ENCODE measurements around the gene GALNTL6.
A peak's percentile ranks its signal among the peaks of the same experiment; 100 is the strongest.
"Not testable (repeated sequence)": the region's sequence is repeated elsewhere in the genome, so short reads cannot be mapped to it uniquely, and the experiment has no call there.

GALNTL6 gene

GRCh38 chr4:172953896-172954568, 1140.8 kb downstream of the GALNTL6 start:
- no peak for DNase-seq
- no peak overlapping the region for H3K4me3 Mint-ChIP-seq
- no peaks in the 10 kb centered on the region for H3K9me3 Mint-ChIP-seq
- no peak overlapping the region for H3K27ac Mint-ChIP-seq
- H3K27me3 Mint-ChIP-seq, result peaks cover 8% of the 10 kb centered on the region
- H3K4me1 Mint-ChIP-seq, result no peaks in the 10 kb centered on the region
- no peak for ATAC-seq

- not testable (repeated sequence) for DNase-seq, H3K27ac Mint-ChIP-seq, H3K9me3 Mint-ChIP-seq, H3K4me1 Mint-ChIP-seq, ATAC-seq, H3K4me3 Mint-ChIP-seq
- peaks cover 15% of the 10 kb centered on the region for H3K27me3 Mint-ChIP-seq
These were observed 1143.1 kb downstream of the GALNTL6 start for GRCh38 chr4:172956340-172956739.

DNA sequence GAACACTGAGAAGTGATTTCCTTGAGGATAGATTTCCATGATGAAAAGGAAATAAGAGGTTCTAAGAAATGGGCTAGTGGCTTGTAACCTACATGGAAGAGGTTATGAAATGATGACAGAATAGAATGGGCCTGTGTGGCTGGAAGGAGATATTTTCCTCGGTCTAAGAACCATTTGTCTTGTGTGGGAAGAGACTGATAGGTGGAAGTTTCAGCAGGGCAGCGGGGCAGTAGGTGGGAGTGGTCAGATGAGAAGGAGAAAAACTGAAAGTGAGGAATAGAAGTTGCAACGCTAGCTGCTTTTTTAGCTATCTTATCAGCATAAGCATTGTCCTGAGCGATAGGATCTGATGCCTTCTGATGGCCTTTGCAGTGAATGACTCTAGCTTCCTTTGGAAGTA, 1144.0 kb downstream of the GALNTL6 start:
- H3K4me3 Mint-ChIP-seq, result no peak overlapping the region
- no peaks in the 10 kb centered on the region for H3K4me1 Mint-ChIP-seq
- H3K27ac Mint-ChIP-seq, result no peak overlapping the region
- ATAC-seq, result no peak
- DNase-seq, result no peak
- no peaks in the 10 kb centered on the region for H3K9me3 Mint-ChIP-seq
- peaks cover 21% of the 10 kb centered on the region for H3K27me3 Mint-ChIP-seq

DNA sequence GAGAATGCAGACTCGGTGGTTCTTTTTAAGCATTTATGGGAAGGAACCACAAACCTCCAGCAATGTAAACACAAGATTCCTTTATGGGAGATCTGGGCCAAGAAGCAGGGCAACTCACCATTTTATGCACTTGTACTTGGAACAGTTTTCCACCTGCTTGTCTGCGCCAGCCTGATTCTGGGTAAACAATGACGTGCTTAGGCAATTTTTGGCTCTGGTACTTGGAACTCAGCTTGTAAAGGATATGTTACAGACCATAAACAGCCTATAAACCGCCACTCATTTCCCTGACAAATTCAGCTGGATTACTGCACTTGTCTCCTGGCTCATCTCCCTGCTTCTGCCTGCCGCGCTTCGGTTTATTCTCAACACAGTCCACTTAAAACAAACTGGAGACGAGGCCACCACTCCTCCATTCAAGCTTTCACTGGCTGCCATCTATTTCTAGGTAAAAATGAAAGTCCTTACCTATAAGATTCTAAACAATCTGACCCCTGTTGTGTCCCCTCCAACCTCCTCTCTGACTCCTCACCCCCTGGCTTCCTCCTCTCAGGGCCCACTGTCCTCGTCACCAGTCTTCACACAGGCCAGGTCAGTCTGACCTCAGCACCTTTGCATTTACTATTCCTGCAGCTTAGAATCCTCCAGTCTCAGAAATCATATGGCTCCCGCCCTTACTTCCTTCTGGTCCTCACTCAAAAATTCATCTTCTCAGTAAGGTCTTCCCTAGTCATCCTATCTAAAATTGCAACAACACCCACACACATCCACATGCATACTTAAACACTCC, 1149.6 kb downstream of the GALNTL6 start:
- H3K27ac Mint-ChIP-seq, result no peak overlapping the region
- no peaks in the 10 kb centered on the region for H3K4me1 Mint-ChIP-seq
- ATAC-seq (no peak), DNase-seq (no peak)
- peaks cover 31% of the 10 kb centered on the region for H3K27me3 Mint-ChIP-seq
- peaks cover 0 to 2% of the 10 kb centered on the region in 2 donors for H3K9me3 Mint-ChIP-seq
- H3K4me3 Mint-ChIP-seq, result no peak overlapping the region

DNA sequence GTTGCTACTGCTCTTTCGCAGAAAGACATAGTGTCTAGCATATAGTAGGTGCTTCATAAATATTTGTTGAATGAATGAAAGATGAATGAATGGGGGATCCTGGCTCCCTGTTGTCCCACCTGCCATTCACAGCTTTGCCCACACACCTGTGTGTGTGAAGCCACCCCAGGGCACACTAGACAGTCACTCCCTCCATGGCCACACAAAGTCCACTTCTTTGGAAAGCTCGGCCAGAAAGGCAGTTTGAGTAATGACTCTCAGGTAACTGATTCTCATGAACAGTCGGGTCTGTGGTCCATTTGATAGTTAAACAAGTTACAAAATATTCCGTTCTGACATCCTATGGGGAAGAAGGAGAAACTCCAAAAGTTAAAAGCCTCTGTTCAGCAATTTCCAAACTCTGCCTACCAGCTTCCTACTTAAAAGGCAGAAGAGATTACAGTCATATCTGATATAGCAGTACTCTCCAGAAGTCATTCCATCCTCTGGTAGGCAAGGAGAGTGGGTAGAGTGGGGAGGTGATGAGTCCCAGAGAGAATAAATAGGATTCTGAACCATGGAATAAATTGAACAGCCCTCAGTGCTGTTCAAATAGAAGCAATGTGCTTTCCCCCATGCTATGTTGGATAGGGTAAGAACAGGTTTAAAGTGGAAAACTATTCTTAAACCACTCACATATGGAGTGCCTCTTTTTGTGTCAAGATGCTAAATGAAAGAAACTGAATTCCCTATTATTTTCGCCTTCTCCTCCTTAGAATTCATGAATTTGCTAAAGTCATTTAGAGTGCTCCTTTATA, 1150.5 kb downstream of the GALNTL6 start:
- H3K27me3 Mint-ChIP-seq, result peaks cover 31% of the 10 kb centered on the region
- DNase-seq (no peak), ATAC-seq (no peak)
- no peak overlapping the region for H3K4me3 Mint-ChIP-seq
- H3K4me1 Mint-ChIP-seq, result no peaks in the 10 kb centered on the region
- H3K9me3 Mint-ChIP-seq, result peaks cover 0 to 11% of the 10 kb centered on the region in 2 donors
- no peak overlapping the region for H3K27ac Mint-ChIP-seq

- not testable (repeated sequence) for DNase-seq, H3K4me1 Mint-ChIP-seq, H3K27me3 Mint-ChIP-seq, ATAC-seq, H3K27ac Mint-ChIP-seq, H3K4me3 Mint-ChIP-seq
- H3K9me3 Mint-ChIP-seq, result peaks cover 10 to 26% of the 10 kb centered on the region in 2 donors
These were observed 1157.0 kb downstream of the GALNTL6 start for GRCh38 chr4:172970189-172970588.

GRCh38 chr4:172974586-172974985, 1161.4 kb downstream of the GALNTL6 start:
- H3K27me3 Mint-ChIP-seq, result no peaks in the 10 kb centered on the region
- peak; percentile 39 for ATAC-seq
- no peaks in the 10 kb centered on the region for H3K4me1 Mint-ChIP-seq
- peaks cover 8 to 10% of the 10 kb centered on the region in 2 donors for H3K9me3 Mint-ChIP-seq
- H3K4me3 Mint-ChIP-seq, result no peak overlapping the region
- DNase-seq, result no peak
- no peak overlapping the region for H3K27ac Mint-ChIP-seq

- no peak overlapping the region for H3K4me3 Mint-ChIP-seq
- H3K9me3 Mint-ChIP-seq, result peaks cover 0 to under 1% of the 10 kb centered on the region in 2 donors
- H3K4me1 Mint-ChIP-seq, result no peaks in the 10 kb centered on the region
- H3K27ac Mint-ChIP-seq, result no peak overlapping the region
- DNase-seq (no peak), ATAC-seq (no peak)
- no peaks in the 10 kb centered on the region for H3K27me3 Mint-ChIP-seq
These were observed 1162.5 kb downstream of the GALNTL6 start for GRCh38 chr4:172975651-172976229.

DNA sequence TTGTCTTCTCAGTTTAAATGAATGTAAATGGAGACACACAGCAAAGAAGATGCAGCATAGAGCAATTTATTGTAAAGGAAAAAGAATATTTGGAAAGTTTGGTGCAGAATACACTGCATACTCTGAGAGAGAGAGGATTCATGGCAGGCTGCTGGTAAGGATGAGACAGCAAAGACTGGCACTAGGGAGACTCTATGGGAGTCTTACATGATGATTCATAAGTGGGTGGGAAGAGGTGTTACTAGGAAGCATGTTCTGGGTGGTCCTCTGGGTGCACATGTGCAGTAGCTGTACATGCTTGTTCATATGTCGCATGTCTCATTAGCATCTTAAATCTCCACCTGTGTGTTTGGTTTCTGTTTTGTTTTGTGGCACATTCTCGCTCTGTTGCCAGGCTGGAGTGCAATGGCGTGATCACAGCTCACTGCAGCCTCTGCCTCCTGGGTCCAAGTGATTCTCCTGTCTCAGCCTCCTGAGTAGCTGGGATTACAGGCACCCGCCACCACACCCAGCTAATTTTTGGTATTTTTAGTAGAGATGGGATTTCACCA, 1164.4 kb downstream of the GALNTL6 start:
- H3K27ac Mint-ChIP-seq, H3K9me3 Mint-ChIP-seq, H3K27me3 Mint-ChIP-seq, DNase-seq, ATAC-seq, H3K4me3 Mint-ChIP-seq, H3K4me1 Mint-ChIP-seq: not testable (repeated sequence)

- Mint-ChIP-seq H3K9me3 (peaks cover 0 to 4% of the 10 kb centered on the region in 2 donors), H3K27ac (no peak overlapping the region), H3K4me1 (no peaks in the 10 kb centered on the region), H3K27me3 (no peaks in the 10 kb centered on the region), H3K4me3 (no peak overlapping the region)
- no peak for DNase-seq
- ATAC-seq, result no peak
These were observed 1165.6 kb downstream of the GALNTL6 start for GRCh38 chr4:172978848-172979247.

DNA sequence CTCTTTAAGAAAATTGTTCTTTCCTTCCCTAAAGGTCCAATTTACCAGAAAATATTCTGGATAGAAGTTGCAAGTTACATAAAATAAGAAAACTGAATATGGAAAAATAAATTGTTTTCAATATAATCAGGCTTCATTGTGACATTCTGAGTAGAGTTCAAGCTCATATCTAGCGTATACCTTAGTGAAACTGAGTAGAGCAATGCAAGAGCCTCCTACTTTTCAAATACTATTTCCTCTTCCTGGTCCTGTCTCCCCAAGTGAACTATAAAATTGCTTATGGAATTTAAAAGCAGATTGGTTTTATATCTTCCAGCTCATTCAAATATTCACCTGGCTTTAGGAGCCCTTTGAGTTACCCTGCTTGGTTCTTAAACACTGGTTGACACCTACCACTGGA, 1166.1 kb downstream of the GALNTL6 start:
- H3K4me3 Mint-ChIP-seq, result no peak overlapping the region
- H3K9me3 Mint-ChIP-seq, result peaks cover 0 to 4% of the 10 kb centered on the region in 2 donors
- no peak for ATAC-seq
- DNase-seq, result no peak
- H3K27me3 Mint-ChIP-seq, result no peaks in the 10 kb centered on the region
- H3K27ac Mint-ChIP-seq, result no peak overlapping the region
- H3K4me1 Mint-ChIP-seq, result no peaks in the 10 kb centered on the region

- no peak for DNase-seq
- H3K27me3 Mint-ChIP-seq, result no peaks in the 10 kb centered on the region
- H3K4me3 Mint-ChIP-seq, result no peak overlapping the region
- no peak for ATAC-seq
- no peak overlapping the region for H3K27ac Mint-ChIP-seq
- H3K4me1 Mint-ChIP-seq, result no peaks in the 10 kb centered on the region
- peaks cover 0 to 4% of the 10 kb centered on the region in 2 donors for H3K9me3 Mint-ChIP-seq
These were observed 1167.0 kb downstream of the GALNTL6 start for GRCh38 chr4:172980219-172980618.

GRCh38 chr4:172982151-172982590, 1169.0 kb downstream of the GALNTL6 start:
- H3K27ac Mint-ChIP-seq, result no peak overlapping the region
- no peak for DNase-seq
- no peak overlapping the region for H3K4me3 Mint-ChIP-seq
- ATAC-seq, result no peak
- H3K9me3 Mint-ChIP-seq, result peaks cover 0 to 4% of the 10 kb centered on the region in 2 donors
- no peaks in the 10 kb centered on the region for H3K4me1 Mint-ChIP-seq
- H3K27me3 Mint-ChIP-seq, result no peaks in the 10 kb centered on the region

GRCh38 chr4:172983014-172983413, 1169.8 kb downstream of the GALNTL6 start:
- no peaks in the 10 kb centered on the region for H3K4me1 Mint-ChIP-seq
- no peaks in the 10 kb centered on the region for H3K27me3 Mint-ChIP-seq
- no peak overlapping the region for H3K27ac Mint-ChIP-seq
- H3K4me3 Mint-ChIP-seq, result no peak overlapping the region
- peaks cover 4 to 5% of the 10 kb centered on the region in 2 donors for H3K9me3 Mint-ChIP-seq
- DNase-seq (no peak), ATAC-seq (no peak)

- Mint-ChIP-seq H3K4me3 (no peak overlapping the region), H3K9me3 (peaks cover 4 to 9% of the 10 kb centered on the region in 2 donors), H3K27me3 (no peaks in the 10 kb centered on the region), H3K4me1 (no peaks in the 10 kb centered on the region), H3K27ac (no peak overlapping the region)
- no peak for ATAC-seq
- DNase-seq, result no peak
These were observed 1170.4 kb downstream of the GALNTL6 start for GRCh38 chr4:172983631-172984030.
